IMR-90 (cell line): Measurements from ENCODE around the gene RGS3. TPM values are rescaled to one million over a fixed set of nuclear protein-coding genes. Genes with fewer than 3 reads are reported as not detected.

Experiments
- ATAC-seq: fragments of 200-7000 bp; cut with Tn5 transposase; 2 replicates; pipeline ENCODE4 v1.9.1; 2020; ENCODE audit warnings: low read depth, mild to moderate bottlenecking, moderate library complexity
- Bru-seq: library from RNA; stranded (reverse); fragments of 400-500 nt; gene quantifications from one replicate; lab custom pipeline; 2021; lab: Mats Ljungman, UMichigan
- BruChase-seq, 2 experiments: library from RNA; stranded (reverse); fragments of 400-500 nt; gene quantifications; one replicate each; lab custom pipeline; 2021; lab: Mats Ljungman, UMichigan
- BruUV-seq: library from RNA; stranded (reverse); fragments of 400-500 nt; replicated peaks from 2 replicates; lab custom pipeline; 2021; lab: Mats Ljungman, UMichigan
- CTCF ChIA-PET: fragments of 300-600 bp; formaldehyde crosslinking; extraction: SDS; loops from one replicate; lab custom pipeline; 2021; ENCODE audit warnings: antibody characterized with exemption; lab: Yijun Ruan, JAX
- POLR2A ChIA-PET: fragments of 300-600 bp; sonication (Branson Sonifier 250); formaldehyde crosslinking; loops from one replicate; lab custom pipeline; 2022; ENCODE audit warnings: antibody characterized with exemption; ENCODE audit not compliant: unreplicated experiment; lab: Charles Lee
- DNase-seq: peaks from one replicate; pipeline ENCODE4 v3.0.0; 2013
- H2AFZ ChIP-seq: replicated peaks from 2 replicates; pipeline ENCODE3; 2013; ENCODE audit warnings: low read length, mild to moderate bottlenecking; ENCODE audit not compliant: poor library complexity
- H2AK5ac ChIP-seq: 2 replicates; pipeline ENCODE4 v1.6.1; 2013; ENCODE audit warnings: low read depth, low read length, inconsistent platforms
- H2AK9ac ChIP-seq: replicated peaks from 2 replicates; pipeline ENCODE3; 2013; ENCODE audit warnings: mild to moderate bottlenecking, low read depth, low read length, moderate library complexity; ENCODE audit not compliant: poor library complexity
- H2BK120ac ChIP-seq: 2 replicates; pipeline ENCODE4 v1.6.1; 2013; ENCODE audit warnings: low read depth, low read length, inconsistent platforms
- H2BK15ac ChIP-seq: 3 replicates; pipeline ENCODE4 v1.6.1; 2013; ENCODE audit warnings: low read depth, low read length, inconsistent platforms
- H2BK20ac ChIP-seq: 2 replicates; pipeline ENCODE4 v1.6.1; 2013; ENCODE audit warnings: low read depth, mild to moderate bottlenecking, inconsistent platforms, low read length, moderate library complexity
- H2BK5ac ChIP-seq: 2 replicates; pipeline ENCODE4 v1.6.1; 2013; ENCODE audit warnings: mild to moderate bottlenecking, low read depth, low read length, inconsistent platforms; ENCODE audit not compliant: poor library complexity, severe bottlenecking
- H3K14ac ChIP-seq: replicated peaks from 2 replicates; pipeline ENCODE4 v1.6.1; 2013; ENCODE audit warnings: low read depth, low read length, inconsistent platforms
- H3K18ac ChIP-seq: 2 replicates; pipeline ENCODE4 v1.6.1; 2013; ENCODE audit warnings: low read depth, low read length, control low read depth
- H3K23ac ChIP-seq: 2 replicates; pipeline ENCODE4 v1.6.1; 2013; ENCODE audit warnings: low read depth, low read length, inconsistent platforms
- H3K27ac ChIP-seq: 2 replicates; pipeline ENCODE4 v1.5.1; 2013; ENCODE audit warnings: mild to moderate bottlenecking, control low read depth, low read length; ENCODE audit not compliant: insufficient read depth
- H3K27me3 ChIP-seq: 2 replicates; pipeline ENCODE4 v1.6.1; 2013; ENCODE audit warnings: low read length; ENCODE audit not compliant: control insufficient read depth, insufficient read depth
- H3K36me3 ChIP-seq: 2 replicates; pipeline ENCODE4 v1.6.1; 2013; ENCODE audit warnings: low read length, mixed read lengths; ENCODE audit not compliant: control insufficient read depth, insufficient read depth
- H3K4ac ChIP-seq: 2 replicates; pipeline ENCODE4 v1.6.1; 2013; ENCODE audit warnings: low read depth, low read length, inconsistent platforms
- H3K4me1 ChIP-seq: 2 replicates; pipeline ENCODE4 v1.6.1; 2013; ENCODE audit warnings: low read length, mixed read lengths; ENCODE audit not compliant: control insufficient read depth, insufficient read depth
- H3K4me2 ChIP-seq: 2 replicates; pipeline ENCODE4 v1.6.1; 2013; ENCODE audit warnings: low read depth, mild to moderate bottlenecking, control low read depth, low read length, moderate library complexity
- H3K4me3 ChIP-seq: 2 replicates; pipeline ENCODE4 v1.5.1; 2013; ENCODE audit warnings: low read depth, mild to moderate bottlenecking, control low read depth, low read length, moderate library complexity; ENCODE audit not compliant: insufficient read depth
- H3K56ac ChIP-seq: 2 replicates; pipeline ENCODE4 v1.6.1; 2013; ENCODE audit warnings: low read length, inconsistent platforms; ENCODE audit not compliant: insufficient read depth; ENCODE audit errors: extremely low read depth
- H3K79me1 ChIP-seq, 2 experiments: 2 replicates each; pipeline ENCODE4 v1.6.1; 2013; ENCODE audit warnings: low read length in 2 of 2, inconsistent platforms in 1 of 2, low read depth in 1 of 2
- H3K9ac ChIP-seq: 2 replicates; pipeline ENCODE4 v1.6.1; 2013; ENCODE audit warnings: low read depth, low read length, control low read depth
- H3K9me1 ChIP-seq: 2 replicates; pipeline ENCODE4 v1.6.1; 2013; ENCODE audit warnings: low read length, inconsistent platforms; ENCODE audit not compliant: insufficient read depth
- H3K9me3 ChIP-seq: 2 replicates; pipeline ENCODE4 v1.6.1; 2013; ENCODE audit warnings: low read length; ENCODE audit not compliant: control insufficient read depth, insufficient read depth
- H4K20me1 ChIP-seq: 2 replicates; pipeline ENCODE4 v1.6.1; 2013; ENCODE audit warnings: low read length, inconsistent platforms; ENCODE audit not compliant: insufficient read depth
- H4K5ac ChIP-seq: 2 replicates; pipeline ENCODE4 v1.6.1; 2013; ENCODE audit warnings: mild to moderate bottlenecking, low read depth, low read length, control low read depth
- H4K8ac ChIP-seq, 2 experiments: 2 replicates each; pipeline ENCODE4 v1.6.1; 2013; ENCODE audit warnings: low read depth in 2 of 2, low read length in 2 of 2, control low read depth in 1 of 2, inconsistent platforms in 1 of 2
- H4K91ac ChIP-seq: 2 replicates; pipeline ENCODE4 v1.6.1; 2013; ENCODE audit warnings: low read depth, low read length, inconsistent platforms; ENCODE audit not compliant: insufficient read depth
- CTCF ChIP-seq: conservative IDR thresholded peaks from 2 replicates; pipeline ENCODE4 v1.5.1; 2012; ENCODE audit warnings: mild to moderate bottlenecking, low read depth, low read length, improper control_type of control experiment
- FOS ChIP-seq: fragments of 150-350 bp; IDR thresholded peaks from 2 replicates; pipeline ENCODE4 v1.6.1; 2016; ENCODE audit warnings: low read depth, low read length
- MAFK ChIP-seq: IDR thresholded peaks from 2 replicates; pipeline ENCODE4 v1.6.1; 2012; ENCODE audit warnings: low read depth, low read length, improper control_type of control experiment
- MAZ ChIP-seq: IDR thresholded peaks from 2 replicates; pipeline ENCODE4 v1.6.1; 2012; ENCODE audit warnings: low read depth, mild to moderate bottlenecking, low read length, improper control_type of control experiment, moderate library complexity, borderline replicate concordance
- RAD21 ChIP-seq: IDR thresholded peaks from 2 replicates; pipeline ENCODE4 v1.6.1; 2012; ENCODE audit warnings: low read length, improper control_type of control experiment
- RCOR1 ChIP-seq: IDR thresholded peaks from 2 replicates; pipeline ENCODE4 v1.6.1; 2012; ENCODE audit warnings: mild to moderate bottlenecking, low read length, improper control_type of control experiment; ENCODE audit not compliant: insufficient replicate concordance
- SMC3 ChIP-seq: fragments of 150-350 bp; IDR thresholded peaks from 2 replicates; pipeline ENCODE4 v1.6.1; 2016; ENCODE audit warnings: low read depth, mild to moderate bottlenecking, antibody characterized with exemption, low read length, moderate library complexity
- USF2 ChIP-seq: fragments of 150-350 bp; IDR thresholded peaks from 2 replicates; pipeline ENCODE4 v1.6.1; 2017; ENCODE audit warnings: mild to moderate bottlenecking, antibody characterized with exemption, low read length, low read depth
- WGBS, 2 experiments: methylation state at CpG; one replicate each; pipeline versions ENCODE4 v1.1.5 to v1.1.7; 2013; ENCODE audit warnings: missing lambda C conversion rate in 2 of 2; ENCODE audit not compliant: insufficient read length in 1 of 2; ENCODE audit errors: extremely low coverage in 2 of 2; 5-methylcytosine and 5-hydroxymethylcytosine counted together
- dilution Hi-C: fragments of 300-500 bp; cut with HindIII; formaldehyde crosslinking; loops from one replicate; pipeline ENCODE4 v1.14.3; 2018; ENCODE audit warnings: low sequenced_read_pairs; ENCODE audit not compliant: unreplicated experiment
- in situ Hi-C: fragments of 300-500 bp; cut with MboI; formaldehyde crosslinking; loops from 3 replicates; pipeline ENCODE4 v1.14.3; 2019; ENCODE audit warnings: low sequenced_read_pairs, inconsistent platforms, mixed read lengths
- intact Hi-C: fragments of 100-400 bp; cut with micrococcal nuclease; formaldehyde crosslinking; loops from 2 replicates; pipeline ENCODE4 v1.10.0; 2022
- long read RNA-seq: library from polyadenylated mRNA; unstranded; transcript quantifications from one replicate; pipeline ENCODE4 v2.0.0, GENCODE V29; 2021; ENCODE audit not compliant: unreplicated experiment
- polyA plus RNA-seq, 3 experiments: library from polyadenylated mRNA; depleted of rRNA; stranded (reverse); fragments of >200 nt; gene quantifications; 2 replicates each; pipeline ENCODE4 v1.2.3, GENCODE V29; 2012; ENCODE audit warnings: low replicate concordance in 1 of 3
- total RNA-seq: library from RNA; depleted of rRNA; stranded (reverse); fragments of >200 nt; gene quantifications from 2 replicates; pipeline ENCODE4 v1.2.3, GENCODE V29; 2012; rRNA removed

The RGS3 gene
- total RNA-seq (51.8 and 53.3 TPM in 2 replicates), polyA plus RNA-seq (2012; rRNA removed) (65.6 and 68.7 TPM in 2 replicates), Bru-seq, nascent RNA (percentile 36 among the genes with signal in this experiment), BruChase-seq, experiment 1, labeled RNA remaining after a 6-hour chase (percentile 32 among the genes with signal in this experiment), BruChase-seq, experiment 2, labeled RNA remaining after a 2-hour chase (percentile 31 among the genes with signal in this experiment)
- 40.0 and 73.3 TPM in 2 replicates for polyA plus RNA-seq (2012; cell fraction: cytosol; rRNA removed)
- polyA plus RNA-seq (2012; cell fraction: nucleus; rRNA removed; ENCODE audit: low replicate concordance), result 93.2 and 94.6 TPM in 2 replicates
- long read RNA-seq, transcript RGS3-211 (5 exons, 2,155 nt), result major isoform, 19 of 40 reads
- long read RNA-seq, partial matches to known transcripts, result 8 of 40 reads
- long read RNA-seq, other reads (novel, unspliced or antisense), result 12 of 40 reads

DNA sequence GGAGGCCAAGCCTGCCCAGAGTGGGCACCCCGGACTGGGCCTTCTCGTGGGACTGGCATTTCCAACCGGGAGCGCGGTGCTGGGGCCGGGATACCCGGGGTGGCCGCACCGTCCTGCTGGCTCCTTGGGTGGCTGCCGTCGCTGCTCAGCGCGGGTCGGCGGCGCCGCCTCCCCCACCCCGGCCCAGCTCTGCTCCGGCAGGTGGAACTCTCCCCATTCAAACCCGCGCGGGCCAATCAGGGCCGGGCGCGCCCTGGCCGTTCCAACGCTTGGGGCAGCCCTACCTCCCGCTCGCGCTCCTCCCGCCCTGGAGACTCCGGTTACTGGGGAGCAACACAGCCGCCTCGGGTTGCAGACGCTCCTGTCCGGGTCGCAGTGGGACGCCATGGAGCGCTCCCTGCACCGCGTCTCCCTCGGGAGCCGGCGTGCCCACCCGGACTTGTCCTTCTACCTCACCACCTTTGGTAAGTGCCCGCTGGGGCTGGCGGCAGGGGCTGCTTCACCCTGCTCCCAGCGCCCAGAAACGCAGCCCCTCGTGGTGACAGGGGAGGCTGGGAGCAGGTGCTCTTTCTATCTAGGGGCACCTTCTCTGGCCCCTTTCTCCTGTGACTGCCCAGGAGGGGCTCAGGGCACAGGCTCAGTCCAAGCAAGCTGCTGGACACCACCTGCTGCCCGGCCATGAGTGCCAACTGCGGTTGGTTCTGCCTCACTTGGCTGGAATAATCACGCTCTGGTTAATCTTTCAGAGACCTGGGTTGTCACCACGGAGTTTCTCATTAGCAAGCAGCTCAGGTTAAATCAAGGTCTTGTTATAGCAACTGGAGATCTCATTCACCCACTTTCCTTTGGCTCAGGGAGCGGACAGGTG lies at the start of gene RGS3:
Gene RGS3 (plus strand): TSS at position 310 of the 868 bp plus-strand sequence. CDS start 76 bp downstream, at position 386.
- H3K36me3 ChIP-seq, result no peaks in the 10 kb centered on the region
- no peak within 1 kb of the TSS for H3K27ac ChIP-seq
- H4K8ac ChIP-seq, result no peak within 1 kb of the TSS
- no peaks in the 10 kb centered on the region for H3K79me1 ChIP-seq
- 18% methylated on average over 27 of the region's 55 CpGs; no CpG with 5 or more reads in 1 of the 2 experiments for WGBS, 2 experiments
- H3K4me3 ChIP-seq, result 0 out of 2 replicates have a peak within 1 kb of the TSS, but pooled peaks have one; percentile 20
- H2AK5ac ChIP-seq, result peak within 1 kb of the TSS; percentile 1; the same call in 1 of the 2 replicates
- no peak within 1 kb of the TSS for H3K9ac ChIP-seq
- H3K56ac ChIP-seq, result no peak within 1 kb of the TSS
- H4K5ac ChIP-seq, result no peak within 1 kb of the TSS
- CTCF ChIA-PET, result no interaction called here
- no peaks in the 10 kb centered on the region; the same call in 1 of the 2 replicates for H3K9me1 ChIP-seq
- POLR2A ChIA-PET, result no interaction called here
- H3K4ac ChIP-seq, result no peak within 1 kb of the TSS
- H3K9me3 ChIP-seq, result no peaks in the 10 kb centered on the region
- TF ChIP-seq USF2, result no peak
- TF ChIP-seq RAD21, result no peak
- TF ChIP-seq SMC3, result no peak
- no peak for TF ChIP-seq MAFK
- no peak for TF ChIP-seq RCOR1
- no peak for TF ChIP-seq CTCF
- no peak for TF ChIP-seq MAZ
- TF ChIP-seq FOS, result no peak
- in situ Hi-C loops, result no loop called here
- peaks cover 15% of the 10 kb centered on the region for H3K27me3 ChIP-seq
- H3K4me2 ChIP-seq, result peak within 1 kb of the TSS; percentile 46; the same call in 1 of the 2 replicates
- H2BK15ac ChIP-seq, result no peak within 1 kb of the TSS
- no TSS peak for BruUV-seq
- H3K4me1 ChIP-seq, result peaks cover 6% of the 10 kb centered on the region; the same call in 1 of the 2 replicates
- H3K18ac ChIP-seq, result no peak within 1 kb of the TSS
- ATAC-seq (peak; percentile 94), DNase-seq (no peak)
- H2AK9ac ChIP-seq, result no peak within 1 kb of the TSS
- intact Hi-C loops, result no loop called here
- no peak within 1 kb of the TSS for H2BK20ac ChIP-seq
- dilution Hi-C loops, result no loop called here
- no peak within 1 kb of the TSS for H2BK120ac ChIP-seq
- H3K14ac ChIP-seq, result no peak within 1 kb of the TSS
- peak within 1 kb of the TSS; percentile 86 for H2AFZ ChIP-seq
- H2BK5ac ChIP-seq, result no peak within 1 kb of the TSS
- no peak within 1 kb of the TSS for H4K91ac ChIP-seq
- 0 out of 2 replicates have a peak within 1 kb of the TSS, but pooled peaks have one; percentile 0 for H3K23ac ChIP-seq
- no peaks in the 10 kb centered on the region for H4K20me1 ChIP-seq
